ENCODE measurements around the gene TRIM17.

DNA sequence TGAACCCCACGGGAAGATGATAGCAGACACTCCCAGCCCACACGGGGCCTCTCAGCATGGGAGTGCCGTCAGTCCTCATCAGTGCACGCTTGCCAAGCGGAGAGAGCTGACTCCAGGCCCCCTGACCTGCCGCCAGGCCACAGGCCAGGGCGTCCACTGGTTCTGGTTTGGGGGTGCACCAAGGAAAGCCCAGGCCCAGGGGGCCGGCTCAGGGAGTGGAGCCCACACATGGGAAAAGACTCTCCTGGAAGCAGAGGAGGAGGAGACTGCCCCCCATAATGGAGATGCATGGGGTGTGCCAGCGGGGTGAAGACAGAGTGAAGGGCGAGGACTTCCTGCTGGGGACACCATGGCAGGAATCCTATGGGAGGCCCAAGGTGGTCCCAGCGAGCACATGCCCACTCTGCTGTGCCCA is 16.4 kb downstream of the TRIM17 start:
- no peak for TF ChIP-seq EZH2 (IDR thresholded peaks at IDR 0.05; ENCODE audit: low read length)
- TF ChIP-seq, protein P1, sequence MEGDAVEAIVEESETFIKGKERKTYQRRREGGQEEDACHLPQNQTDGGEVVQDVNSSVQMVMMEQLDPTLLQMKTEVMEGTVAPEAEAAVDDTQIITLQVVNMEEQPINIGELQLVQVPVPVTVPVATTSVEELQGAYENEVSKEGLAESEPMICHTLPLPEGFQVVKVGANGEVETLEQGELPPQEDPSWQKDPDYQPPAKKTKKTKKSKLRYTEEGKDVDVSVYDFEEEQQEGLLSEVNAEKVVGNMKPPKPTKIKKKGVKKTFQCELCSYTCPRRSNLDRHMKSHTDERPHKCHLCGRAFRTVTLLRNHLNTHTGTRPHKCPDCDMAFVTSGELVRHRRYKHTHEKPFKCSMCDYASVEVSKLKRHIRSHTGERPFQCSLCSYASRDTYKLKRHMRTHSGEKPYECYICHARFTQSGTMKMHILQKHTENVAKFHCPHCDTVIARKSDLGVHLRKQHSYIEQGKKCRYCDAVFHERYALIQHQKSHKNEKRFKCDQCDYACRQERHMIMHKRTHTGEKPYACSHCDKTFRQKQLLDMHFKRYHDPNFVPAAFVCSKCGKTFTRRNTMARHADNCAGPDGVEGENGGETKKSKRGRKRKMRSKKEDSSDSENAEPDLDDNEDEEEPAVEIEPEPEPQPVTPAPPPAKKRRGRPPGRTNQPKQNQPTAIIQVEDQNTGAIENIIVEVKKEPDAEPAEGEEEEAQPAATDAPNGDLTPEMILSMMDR (optimal IDR thresholded peaks at IDR 0.05 in 1 of 3, IDR thresholded peaks at IDR 0.05 in 1 of 3, conservative IDR thresholded peaks at IDR 0.05 in 1 of 3; ENCODE audit: extremely low read depth in 1 of 3, insufficient read depth in 2 of 3, low read length in 3 of 3), result no peak
